ENCODE results near the gene POLDIP2. TPM values are rescaled to one million over a fixed set of nuclear protein-coding genes. Genes with fewer than 3 reads are reported as not detected.

The POLDIP2 gene
- total RNA-seq, 1 experiment from 2014 or later: 82.8 TPM

- TF ChIP-seq, protein P1, sequence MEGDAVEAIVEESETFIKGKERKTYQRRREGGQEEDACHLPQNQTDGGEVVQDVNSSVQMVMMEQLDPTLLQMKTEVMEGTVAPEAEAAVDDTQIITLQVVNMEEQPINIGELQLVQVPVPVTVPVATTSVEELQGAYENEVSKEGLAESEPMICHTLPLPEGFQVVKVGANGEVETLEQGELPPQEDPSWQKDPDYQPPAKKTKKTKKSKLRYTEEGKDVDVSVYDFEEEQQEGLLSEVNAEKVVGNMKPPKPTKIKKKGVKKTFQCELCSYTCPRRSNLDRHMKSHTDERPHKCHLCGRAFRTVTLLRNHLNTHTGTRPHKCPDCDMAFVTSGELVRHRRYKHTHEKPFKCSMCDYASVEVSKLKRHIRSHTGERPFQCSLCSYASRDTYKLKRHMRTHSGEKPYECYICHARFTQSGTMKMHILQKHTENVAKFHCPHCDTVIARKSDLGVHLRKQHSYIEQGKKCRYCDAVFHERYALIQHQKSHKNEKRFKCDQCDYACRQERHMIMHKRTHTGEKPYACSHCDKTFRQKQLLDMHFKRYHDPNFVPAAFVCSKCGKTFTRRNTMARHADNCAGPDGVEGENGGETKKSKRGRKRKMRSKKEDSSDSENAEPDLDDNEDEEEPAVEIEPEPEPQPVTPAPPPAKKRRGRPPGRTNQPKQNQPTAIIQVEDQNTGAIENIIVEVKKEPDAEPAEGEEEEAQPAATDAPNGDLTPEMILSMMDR (conservative IDR thresholded peaks at IDR 0.05): no peak
- no peak overlapping the region for H4K8ac ChIP-seq (replicated peaks; ENCODE audit: insufficient read length, low read depth, low read length)
- H3K23me2 ChIP-seq (ENCODE audit: insufficient read length, low read depth, low read length, poor library complexity, severe bottlenecking): peaks cover 9% of the 10 kb centered on the region
- no peak overlapping the region for H3K4ac ChIP-seq (ENCODE audit: low read depth, low read length)
- no peaks in the 10 kb centered on the region; the same call in 1 of the 2 replicates for H3K27me3 ChIP-seq (ENCODE audit: insufficient read depth, low read length)
- H3K4me2 ChIP-seq (ENCODE audit: insufficient read depth, insufficient read length, low read length): peak overlapping the region; percentile 39
- no peak overlapping the region for H4K91ac ChIP-seq (ENCODE audit: insufficient read length, low read depth, low read length)
- no peaks in the 10 kb centered on the region for H3K79me2 ChIP-seq (ENCODE audit: insufficient read depth, low read length)
- H3K14ac ChIP-seq (ENCODE audit: insufficient read depth, low read length): no peak overlapping the region; the same call in 1 of the 2 replicates
- DNase-seq: no peak
- H3K9ac ChIP-seq (ENCODE audit: extremely low read depth, insufficient read length, low read length): no peak overlapping the region
- no peak overlapping the region for H3T11ph ChIP-seq (ENCODE audit: low read length)
- no peak overlapping the region for H2BK12ac ChIP-seq (ENCODE audit: insufficient read length, low read depth, low read length)
- H2BK20ac ChIP-seq (ENCODE audit: low read depth, low read length, poor library complexity, severe bottlenecking): no peak overlapping the region
- H3K4me1 ChIP-seq (ENCODE audit: insufficient read depth, low read length): peaks cover 15% of the 10 kb centered on the region; the same call in 1 of the 2 replicates
- no peak overlapping the region for H4K5ac ChIP-seq (ENCODE audit: insufficient read length, low read depth, low read length)
- no peak overlapping the region for H2AK5ac ChIP-seq (ENCODE audit: insufficient read length, low read length)
- Mint-ChIP-seq H3K4me1 (peaks cover 61 to 65% of the 10 kb centered on the region in 2 experiments), H3K9me3 (no peaks in the 10 kb centered on the region), H3K4me3 (peak overlapping the region; percentile 37 to 64; a peak in 4 of 5 replicates), H3K27me3 (ENCODE audit: low read depth) (peaks cover 63% of the 10 kb centered on the region), H3K27ac (no peak overlapping the region), H3K36me3 (ENCODE audit: insufficient read depth in 1 of 3, low read depth in 3 of 3) (peaks cover 0 to 6% (median 0%) of the 10 kb centered on the region in 3 experiments; a peak in 2 of 7 replicates)
- H2AFZ ChIP-seq (ENCODE audit: low read length): no peak overlapping the region
- H3K27ac ChIP-seq (ENCODE audit: insufficient read length, low read depth, low read length): no peak overlapping the region
- H3K18ac ChIP-seq (ENCODE audit: insufficient read length, low read depth, low read length): no peak overlapping the region
- no peaks in the 10 kb centered on the region for H3K9me3 ChIP-seq (ENCODE audit: control insufficient read depth, low read depth, low read length)
- no peaks in the 10 kb centered on the region for H4K20me1 ChIP-seq (ENCODE audit: control insufficient read depth, insufficient read depth, insufficient read length)
- no peak overlapping the region for H2BK120ac ChIP-seq (ENCODE audit: low read depth, low read length, poor library complexity, severe bottlenecking)
- no peak overlapping the region for H3K56ac ChIP-seq (ENCODE audit: insufficient read length, low read depth, low read length)
- no peak overlapping the region for H2BK15ac ChIP-seq (ENCODE audit: low read depth, low read length)
- no peaks in the 10 kb centered on the region for H3K79me1 ChIP-seq (ENCODE audit: insufficient read depth, low read depth, low read length, poor library complexity, severe bottlenecking)
- WGBS (ENCODE audit: extremely low coverage, insufficient read length, low lambda C conversion rate): no CpG with 5 or more reads among the region's 5 CpGs
- H2BK5ac ChIP-seq (ENCODE audit: insufficient read length, low read length): no peak overlapping the region
- H3K23ac ChIP-seq (ENCODE audit: insufficient read length, low read depth, low read length): no peak overlapping the region
These were observed 47.1 kb upstream of the POLDIP2 start for GRCh38 chr17:28404461-28404811.
